Activated CD4-positive, alpha-beta T cell treated with anti-CD3 and anti-CD28 coated beads, Interleukin-10, Interleukin-2, amounts not matched to agents 100 ng/mL and 50 ng/mL, durations not matched to agents 16 hours and 8 hours (primary cell): Measurements from ENCODE around the gene NDUFB10.

Experiments
- DNase-seq: peaks from one replicate; pipeline ENCODE4 v3.0.0-alpha.2; 2020

The NDUFB10 gene

GRCh38 chr16:1989209-1990100 lies 30.1 kb downstream of the NDUFB10 start, which contains the start of gene SYNGR3:
SYNGR3 (plus strand) TSS chr16:1989970; CDS start chr16:1990103, 133 bp downstream.
- DNase-seq = no peak

- no peak for DNase-seq
Observed at GRCh38 chr16:1990101-1990350, 30.7 kb downstream of the NDUFB10 start.

GRCh38 chr16:1990351-1991134 lies 31.2 kb downstream of the NDUFB10 start:
- DNase-seq = peak; percentile 54

GRCh38 chr16:1991135-1991551 lies 31.8 kb downstream of the NDUFB10 start:
- DNase-seq = peak; percentile 66

GRCh38 chr16:1991588-1991947 lies 32.2 kb downstream of the NDUFB10 start:
- no peak for DNase-seq

- peak; percentile 99 for DNase-seq
Observed at GRCh38 chr16:1991948-1992703, 32.8 kb downstream of the NDUFB10 start.

DNA sequence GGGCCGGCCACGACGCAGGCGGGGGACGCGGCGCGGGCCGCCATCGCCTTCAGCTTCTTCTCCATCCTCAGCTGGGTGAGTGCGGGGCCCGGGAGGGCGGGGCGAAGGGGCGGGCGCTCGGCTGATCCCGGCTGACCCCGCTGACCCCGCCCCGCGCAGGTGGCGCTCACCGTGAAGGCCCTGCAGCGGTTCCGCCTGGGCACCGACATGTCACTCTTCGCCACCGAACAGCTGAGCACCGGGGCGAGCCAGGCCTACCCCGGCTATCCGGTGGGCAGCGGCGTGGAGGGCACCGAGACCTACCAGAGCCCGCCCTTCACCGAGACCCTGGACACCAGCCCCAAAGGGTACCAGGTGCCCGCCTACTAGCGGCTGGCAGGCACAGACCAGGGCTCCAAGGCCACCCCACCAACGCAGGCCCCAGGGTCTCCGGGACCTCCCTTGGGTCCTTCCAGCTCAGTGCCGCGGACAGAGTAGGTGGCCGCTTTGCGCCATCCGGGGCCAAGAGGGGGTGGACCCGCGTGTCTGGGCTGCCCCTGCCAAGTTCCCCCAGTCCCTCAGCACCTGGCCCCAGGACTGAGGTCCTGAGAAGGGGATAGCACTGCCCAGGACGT lies 33.5 kb downstream of the NDUFB10 start:
- DNase-seq = no peak

- DNase-seq = peak; percentile 78
Observed at GRCh38 chr16:1993731-1994131, 34.4 kb downstream of the NDUFB10 start.

GRCh38 chr16:1997494-1998359 lies 38.4 kb downstream of the NDUFB10 start:
- DNase-seq = no peak

DNA sequence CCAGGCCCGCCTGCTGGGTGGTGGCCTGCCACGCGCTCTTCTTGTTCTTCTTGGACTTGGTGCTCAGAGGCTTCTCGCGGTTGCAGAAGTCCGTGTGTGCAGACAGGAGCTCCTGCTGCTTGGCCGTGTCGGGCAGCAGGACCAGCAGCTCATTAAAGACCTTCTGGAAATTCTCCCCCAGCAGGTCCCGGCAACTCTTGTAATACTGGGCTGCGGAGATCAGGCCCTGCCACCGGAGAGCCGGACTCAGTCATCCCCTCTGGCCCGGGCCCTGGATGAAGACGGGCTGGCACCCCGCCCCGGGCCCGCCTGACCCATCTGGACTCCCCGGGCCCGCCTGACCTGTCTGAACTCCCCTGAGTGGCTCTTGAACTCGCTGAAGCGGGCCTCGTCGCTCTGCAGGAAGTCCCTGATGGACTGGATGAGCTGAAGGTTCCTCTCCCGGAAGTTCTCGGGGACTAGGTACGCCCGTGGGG lies 39.1 kb downstream of the NDUFB10 start:
- no peak for DNase-seq

DNA sequence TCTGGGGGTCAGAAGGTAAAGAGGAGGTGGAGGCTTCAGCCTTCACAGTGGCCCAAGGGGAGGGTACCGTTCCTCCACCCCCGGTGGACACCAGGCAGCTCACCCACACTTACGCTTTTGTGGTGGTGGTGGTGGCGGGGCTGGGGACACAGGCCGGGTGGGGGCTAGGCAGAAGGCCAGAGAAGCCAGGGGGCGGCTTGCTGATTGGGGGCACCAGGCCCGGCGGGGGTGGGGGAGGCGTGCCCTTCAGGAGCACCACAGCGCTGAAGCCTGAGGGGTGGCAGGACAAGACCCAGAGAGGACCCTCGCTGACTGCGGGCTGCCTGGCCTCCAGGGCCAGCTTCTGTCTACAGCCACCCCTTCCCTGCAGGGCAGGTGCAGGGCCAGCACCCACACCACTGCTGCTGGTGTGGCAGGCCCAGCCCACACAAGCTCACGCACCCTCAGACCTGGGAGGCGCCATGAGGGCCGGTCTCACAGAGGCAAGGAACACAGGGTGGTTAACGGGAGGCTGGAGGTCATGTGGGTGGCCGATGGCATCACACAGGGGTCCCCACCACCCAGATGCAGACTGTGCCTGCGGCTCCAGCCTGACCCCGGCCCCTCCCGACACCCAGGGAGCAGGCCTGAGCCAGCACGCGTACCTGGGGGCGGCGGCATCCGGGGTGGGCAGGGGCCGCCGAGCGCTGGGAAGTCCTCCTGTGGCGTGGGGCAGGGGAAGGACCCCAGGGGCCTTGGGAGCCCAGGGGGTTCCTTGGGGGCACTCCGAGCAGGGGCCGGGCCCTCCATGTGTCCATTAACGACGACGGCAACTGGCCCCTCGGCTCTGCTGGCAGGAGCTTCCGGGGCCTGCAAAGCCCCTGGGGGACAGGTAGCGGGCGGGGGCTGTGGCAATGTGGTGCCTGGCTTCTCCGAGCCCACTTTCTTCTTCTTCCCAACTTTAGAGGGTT lies 39.8 kb downstream of the NDUFB10 start:
- no peak for DNase-seq

DNA sequence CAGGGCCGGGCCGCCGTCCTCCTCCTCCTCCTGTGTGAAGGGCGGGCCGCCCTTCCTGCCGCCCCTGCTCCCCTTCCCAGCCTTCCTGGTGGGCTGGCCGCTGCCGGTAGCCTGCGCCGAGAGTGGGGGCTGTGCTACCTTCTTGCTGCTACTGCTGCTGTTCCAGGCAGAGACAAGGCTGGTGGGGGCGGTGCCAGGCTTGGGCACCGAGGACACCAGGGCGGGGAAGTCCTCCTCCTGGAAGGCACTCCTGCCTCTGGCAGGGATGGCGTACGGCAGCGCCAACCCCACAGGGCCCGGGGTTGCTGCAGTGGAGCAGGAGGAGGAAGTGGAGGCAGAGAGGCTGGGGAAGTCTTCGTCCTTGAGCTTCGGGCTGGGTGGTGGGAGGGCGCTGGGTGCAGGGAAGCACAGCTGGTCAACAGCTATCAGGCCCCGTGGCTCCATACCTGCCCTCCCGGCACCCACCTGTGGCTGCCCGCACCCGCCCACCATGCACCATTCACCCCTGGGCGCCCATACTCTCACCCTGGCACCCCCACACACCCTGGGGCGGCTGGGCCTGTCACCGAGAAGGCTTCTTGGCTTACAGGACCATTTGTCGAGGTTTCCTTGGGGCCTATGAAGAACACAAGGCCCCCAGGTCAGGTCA lies 40.7 kb downstream of the NDUFB10 start:
- DNase-seq = no peak

GRCh38 chr16:2001035-2001434 lies 41.7 kb downstream of the NDUFB10 start:
- no peak for DNase-seq

DNA sequence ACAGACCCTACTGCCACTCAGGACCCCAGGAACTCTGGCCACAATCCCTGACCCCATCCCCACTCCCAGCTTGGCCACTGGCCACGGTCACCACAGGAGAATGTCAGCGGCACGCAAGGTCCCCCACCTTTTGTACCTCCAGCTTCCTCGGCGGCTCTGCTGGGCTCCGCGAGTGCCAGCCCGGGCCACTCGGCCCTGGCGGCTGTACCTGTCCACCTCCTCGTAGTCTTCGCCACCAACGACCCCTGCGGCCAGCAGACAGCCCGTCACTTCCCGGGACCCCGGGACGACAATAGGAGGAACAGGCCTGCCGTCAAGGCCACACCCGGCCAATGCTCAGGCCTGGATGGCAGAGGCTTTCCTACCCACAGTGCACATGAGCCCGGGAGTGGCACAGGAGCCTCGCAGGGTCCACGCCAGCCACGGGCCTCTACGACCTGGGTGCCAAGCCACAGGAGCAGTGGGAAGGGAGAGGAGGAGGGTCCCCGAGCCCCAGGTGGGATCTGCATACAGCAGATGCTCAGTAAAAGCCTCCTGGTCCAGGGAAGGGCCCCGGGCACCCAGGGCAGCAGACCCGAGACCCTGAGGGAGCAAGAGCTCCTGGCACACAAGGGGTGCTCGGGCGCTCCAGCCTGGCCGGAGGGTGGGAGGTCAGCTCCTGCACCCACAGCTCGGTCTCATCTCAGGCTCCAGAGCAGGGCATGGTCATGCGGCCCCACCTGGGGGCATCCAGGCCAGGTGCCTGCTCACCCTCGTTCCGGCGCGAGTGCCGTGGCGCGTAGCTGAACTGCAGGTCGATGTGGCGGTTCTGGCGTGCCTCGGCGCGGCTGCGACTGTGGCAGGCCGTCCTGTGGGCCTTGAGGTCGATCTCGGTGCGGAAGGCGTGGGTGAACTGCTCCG lies 42.4 kb downstream of the NDUFB10 start:
- DNase-seq = no peak

- no peak for DNase-seq
Observed at GRCh38 chr16:2002406-2003230, 43.3 kb downstream of the NDUFB10 start.

DNA sequence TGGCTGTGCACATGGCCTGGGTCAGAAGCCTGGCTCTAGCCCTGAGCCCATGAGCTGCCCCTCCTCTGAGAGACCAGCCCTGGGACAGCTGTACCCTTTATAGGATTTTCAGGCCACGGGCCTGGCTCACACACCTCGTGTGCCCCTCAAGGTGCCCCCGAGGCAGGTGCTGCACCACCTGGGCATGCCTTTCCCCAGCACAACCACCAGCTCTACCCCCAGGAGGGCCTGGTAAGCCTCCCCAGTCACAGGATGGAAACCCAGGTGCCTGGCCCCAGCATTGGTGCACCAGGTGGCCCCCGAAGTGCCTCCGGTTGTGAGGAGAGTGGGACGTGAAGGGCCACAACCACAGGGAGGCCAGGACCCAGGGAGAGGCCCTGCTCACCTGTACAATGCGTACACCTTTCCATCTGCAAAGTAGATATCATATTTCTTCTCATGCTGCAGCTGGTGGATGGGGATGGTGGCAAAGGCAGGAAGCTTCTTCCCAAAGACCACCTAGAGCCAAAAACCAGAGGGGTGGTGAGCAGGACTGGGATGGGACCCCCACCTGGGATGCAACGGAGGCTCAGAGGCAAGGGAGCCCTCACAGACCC lies 44.0 kb downstream of the NDUFB10 start:
- no peak for DNase-seq

GRCh38 chr16:2003827-2004641 lies 44.7 kb downstream of the NDUFB10 start:
- DNase-seq = peak; percentile 93
